WTC11 (cell line): ENCODE results near the gene TFF1. TPM values are rescaled to one million over a fixed set of nuclear protein-coding genes. Genes with fewer than 3 reads are reported as not detected.

Experiments
- ATAC-seq: fragments of 200-7000 bp; cut with Tn5 transposase; 2 replicates; pipeline ENCODE4 v1.10.0; 2021; ENCODE audit warnings: mild to moderate bottlenecking, moderate library complexity
- CTCF ChIA-PET: fragments of 300-600 bp; sonication (Branson Sonifier 250); formaldehyde crosslinking; loops from one replicate; lab custom pipeline; 2021; ENCODE audit warnings: antibody characterized with exemption; lab: Charles Lee
- POLR2A ChIA-PET: fragments of 350-600 bp; sonication (Branson Sonifier 250); formaldehyde crosslinking; loops from one replicate; lab custom pipeline; 2021; ENCODE audit warnings: antibody characterized with exemption; lab: Charles Lee
- DNase-seq: peaks from one replicate; pipeline ENCODE4 v3.0.0; 2021; ENCODE audit warnings: low spot score
- H3K27ac Mint-ChIP-seq: 2 replicates; pipeline ENCODE4 v1.8.0; 2021; ENCODE audit warnings: mixed read lengths
- H3K27me3 Mint-ChIP-seq: 2 replicates; pipeline ENCODE4 v1.8.0; 2021; ENCODE audit warnings: low read depth, mild to moderate bottlenecking, moderate library complexity, mixed read lengths
- H3K36me3 Mint-ChIP-seq: 2 replicates; pipeline ENCODE4 v1.8.0; 2021; ENCODE audit warnings: mixed read lengths
- H3K4me1 Mint-ChIP-seq: 2 replicates; pipeline ENCODE4 v1.8.0; 2022; ENCODE audit warnings: mixed read lengths
- H3K4me3 Mint-ChIP-seq: 2 replicates; pipeline ENCODE4 v1.8.0; 2021; ENCODE audit warnings: mild to moderate bottlenecking, moderate library complexity, mixed read lengths
- H3K9me3 Mint-ChIP-seq: 2 replicates; pipeline ENCODE4 v1.8.0; 2021; ENCODE audit warnings: mixed read lengths
- CBFB ChIP-seq: sonication (generic); formaldehyde crosslinking; IDR thresholded peaks from 2 replicates; pipeline ENCODE4 v1.8.1; 2022; ENCODE audit warnings: mild to moderate bottlenecking, low read depth, missing genetic modification reagents
- FOXJ3 ChIP-seq: sonication (generic); formaldehyde crosslinking; IDR thresholded peaks from 2 replicates; pipeline ENCODE4 v1.9.0; 2021; ENCODE audit warnings: missing genetic modification reagents, mild to moderate bottlenecking, borderline replicate concordance
- HMGA2 ChIP-seq: fragments of 250-450 bp; sonication (Bioruptor Pico); IDR thresholded peaks from 2 replicates; pipeline ENCODE4 v1.4.0; 2021; ENCODE audit warnings: mild to moderate bottlenecking, moderate library complexity
- MYBL2 ChIP-seq: sonication (generic); formaldehyde crosslinking; IDR thresholded peaks from 2 replicates; pipeline ENCODE4 v1.8.1; 2023; ENCODE audit warnings: mild to moderate bottlenecking, moderate library complexity, missing genetic modification reagents
- ZNF121 ChIP-seq: sonication (generic); formaldehyde crosslinking; IDR thresholded peaks from 2 replicates; pipeline ENCODE4 v1.8.0; 2023; ENCODE audit warnings: missing genetic modification reagents
- ZNF416 ChIP-seq: fragments of 250-450 bp; sonication (Bioruptor Pico); IDR thresholded peaks from 2 replicates; pipeline ENCODE4 v1.9.0; 2021; ENCODE audit warnings: mild to moderate bottlenecking, inconsistent platforms
- ZNF423 ChIP-seq: fragments of 250-450 bp; sonication (Bioruptor Pico); IDR thresholded peaks from 2 replicates; pipeline ENCODE4 v2.1.2; 2022; ENCODE audit warnings: mild to moderate bottlenecking, moderate library complexity
- ZNF532 ChIP-seq: fragments of 250-450 bp; sonication (Bioruptor Pico); IDR thresholded peaks from 2 replicates; pipeline ENCODE4 v1.9.0; 2021; ENCODE audit warnings: mild to moderate bottlenecking, borderline replicate concordance
- total RNA-seq: library from RNA; stranded (reverse); gene quantifications from 3 replicates; pipeline ENCODE4 v1.2.3, GENCODE V29; 2021
- TF ChIP-seq, protein P1 (sequence below): sonication (generic); formaldehyde crosslinking; IDR thresholded peaks from 2 replicates; pipeline ENCODE4 v1.8.1; 2023; ENCODE audit warnings: mild to moderate bottlenecking, missing genetic modification reagents, moderate library complexity
- TF ChIP-seq, protein P2 (sequence below): sonication (generic); formaldehyde crosslinking; IDR thresholded peaks from 2 replicates; pipeline ENCODE4 v1.8.1; 2023; ENCODE audit warnings: mild to moderate bottlenecking, missing genetic modification reagents, borderline replicate concordance
- TF ChIP-seq, protein P3 (sequence below): fragments of 250-450 bp; sonication (Bioruptor Pico); conservative IDR thresholded peaks from 2 replicates; pipeline ENCODE4 v1.9.0; 2021; ENCODE audit warnings: mild to moderate bottlenecking
- TF ChIP-seq, protein P4 (sequence below): sonication (generic); formaldehyde crosslinking; IDR thresholded peaks from 2 replicates; pipeline ENCODE4 v1.8.1; 2023; ENCODE audit warnings: mild to moderate bottlenecking, missing genetic modification reagents, moderate library complexity

The TFF1 gene
- total RNA-seq, 1 experiment from 2014 or later: 0.81 TPM

DNA sequence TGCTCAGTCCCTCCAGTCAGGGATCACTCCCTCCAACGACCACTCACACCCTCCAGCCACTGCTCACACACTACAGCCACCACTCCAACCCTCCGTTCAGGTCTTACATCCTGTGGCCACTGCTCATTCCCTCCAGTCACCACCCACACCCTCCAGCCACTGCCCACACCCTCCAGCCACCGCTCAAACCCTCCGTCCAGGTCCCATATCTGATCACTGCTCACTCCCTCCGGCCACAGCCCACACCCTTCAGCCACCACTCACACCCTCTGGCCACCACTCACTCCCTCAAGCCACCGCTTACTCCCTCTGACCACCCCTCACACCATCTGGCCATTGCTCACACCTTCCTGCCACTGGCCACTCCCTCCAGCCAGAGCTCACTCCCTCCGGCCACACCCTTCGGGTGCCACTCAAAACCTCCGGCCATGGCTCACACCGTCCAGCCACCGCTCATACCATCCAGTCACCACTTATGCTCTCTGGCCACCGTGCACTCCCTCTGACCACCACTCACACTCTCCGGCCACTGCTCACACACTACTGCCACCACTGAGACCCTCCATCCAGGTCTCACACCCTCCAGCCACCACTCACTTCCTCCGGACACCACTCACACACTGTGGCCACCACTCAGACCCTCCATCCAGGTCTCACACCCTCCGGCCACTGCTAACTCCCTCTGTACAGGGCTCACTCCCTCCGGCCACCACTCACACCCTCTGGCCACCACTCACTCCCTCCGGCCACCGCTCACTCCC is 4.7 kb upstream of the TFF1 start:
- no peak for DNase-seq
- no peak for TF ChIP-seq HMGA2 (CRISPR knock-in tag)
- no peak for TF ChIP-seq CBFB
- TF ChIP-seq, protein P1, sequence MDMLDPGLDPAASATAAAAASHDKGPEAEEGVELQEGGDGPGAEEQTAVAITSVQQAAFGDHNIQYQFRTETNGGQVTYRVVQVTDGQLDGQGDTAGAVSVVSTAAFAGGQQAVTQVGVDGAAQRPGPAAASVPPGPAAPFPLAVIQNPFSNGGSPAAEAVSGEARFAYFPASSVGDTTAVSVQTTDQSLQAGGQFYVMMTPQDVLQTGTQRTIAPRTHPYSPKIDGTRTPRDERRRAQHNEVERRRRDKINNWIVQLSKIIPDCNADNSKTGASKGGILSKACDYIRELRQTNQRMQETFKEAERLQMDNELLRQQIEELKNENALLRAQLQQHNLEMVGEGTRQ (CRISPR knock-in tag): no peak
- no peak for TF ChIP-seq ZNF423 (CRISPR knock-in tag)
- TF ChIP-seq, protein P2, sequence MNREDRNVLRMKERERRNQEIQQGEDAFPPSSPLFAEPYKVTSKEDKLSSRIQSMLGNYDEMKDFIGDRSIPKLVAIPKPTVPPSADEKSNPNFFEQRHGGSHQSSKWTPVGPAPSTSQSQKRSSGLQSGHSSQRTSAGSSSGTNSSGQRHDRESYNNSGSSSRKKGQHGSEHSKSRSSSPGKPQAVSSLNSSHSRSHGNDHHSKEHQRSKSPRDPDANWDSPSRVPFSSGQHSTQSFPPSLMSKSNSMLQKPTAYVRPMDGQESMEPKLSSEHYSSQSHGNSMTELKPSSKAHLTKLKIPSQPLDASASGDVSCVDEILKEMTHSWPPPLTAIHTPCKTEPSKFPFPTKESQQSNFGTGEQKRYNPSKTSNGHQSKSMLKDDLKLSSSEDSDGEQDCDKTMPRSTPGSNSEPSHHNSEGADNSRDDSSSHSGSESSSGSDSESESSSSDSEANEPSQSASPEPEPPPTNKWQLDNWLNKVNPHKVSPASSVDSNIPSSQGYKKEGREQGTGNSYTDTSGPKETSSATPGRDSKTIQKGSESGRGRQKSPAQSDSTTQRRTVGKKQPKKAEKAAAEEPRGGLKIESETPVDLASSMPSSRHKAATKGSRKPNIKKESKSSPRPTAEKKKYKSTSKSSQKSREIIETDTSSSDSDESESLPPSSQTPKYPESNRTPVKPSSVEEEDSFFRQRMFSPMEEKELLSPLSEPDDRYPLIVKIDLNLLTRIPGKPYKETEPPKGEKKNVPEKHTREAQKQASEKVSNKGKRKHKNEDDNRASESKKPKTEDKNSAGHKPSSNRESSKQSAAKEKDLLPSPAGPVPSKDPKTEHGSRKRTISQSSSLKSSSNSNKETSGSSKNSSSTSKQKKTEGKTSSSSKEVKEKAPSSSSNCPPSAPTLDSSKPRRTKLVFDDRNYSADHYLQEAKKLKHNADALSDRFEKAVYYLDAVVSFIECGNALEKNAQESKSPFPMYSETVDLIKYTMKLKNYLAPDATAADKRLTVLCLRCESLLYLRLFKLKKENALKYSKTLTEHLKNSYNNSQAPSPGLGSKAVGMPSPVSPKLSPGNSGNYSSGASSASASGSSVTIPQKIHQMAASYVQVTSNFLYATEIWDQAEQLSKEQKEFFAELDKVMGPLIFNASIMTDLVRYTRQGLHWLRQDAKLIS: no peak
- no peak for TF ChIP-seq ZNF416 (CRISPR knock-in tag)
- TF ChIP-seq MYBL2 (CRISPR knock-in tag): no peak
- Mint-ChIP-seq H3K27me3 (no peaks in the 10 kb centered on the region), H3K9me3 (no peaks in the 10 kb centered on the region), H3K4me1 (peaks cover 14% of the 10 kb centered on the region), H3K27ac (peak overlapping the region; percentile 73; the same call in 1 of the 2 replicates), H3K4me3 (no peak overlapping the region), H3K36me3 (no peaks in the 10 kb centered on the region)
- ChIA-PET POLR2A (no interaction called here), CTCF (interaction anchor here (1.7 kb wide), 1 partner anchor 10 kb away, joined by 6 read pairs; no protein-coding TSS in a partner anchor)
- no peak for ATAC-seq

GRCh38 chr21:42369821-42370220 is 3.5 kb upstream of the TFF1 start:
- TF ChIP-seq ZNF121 (CRISPR knock-in tag) (no peak), FOXJ3 (CRISPR knock-in tag) (no peak)
- TF ChIP-seq, protein P1 (CRISPR knock-in tag): no peak
- TF ChIP-seq, protein P3, sequence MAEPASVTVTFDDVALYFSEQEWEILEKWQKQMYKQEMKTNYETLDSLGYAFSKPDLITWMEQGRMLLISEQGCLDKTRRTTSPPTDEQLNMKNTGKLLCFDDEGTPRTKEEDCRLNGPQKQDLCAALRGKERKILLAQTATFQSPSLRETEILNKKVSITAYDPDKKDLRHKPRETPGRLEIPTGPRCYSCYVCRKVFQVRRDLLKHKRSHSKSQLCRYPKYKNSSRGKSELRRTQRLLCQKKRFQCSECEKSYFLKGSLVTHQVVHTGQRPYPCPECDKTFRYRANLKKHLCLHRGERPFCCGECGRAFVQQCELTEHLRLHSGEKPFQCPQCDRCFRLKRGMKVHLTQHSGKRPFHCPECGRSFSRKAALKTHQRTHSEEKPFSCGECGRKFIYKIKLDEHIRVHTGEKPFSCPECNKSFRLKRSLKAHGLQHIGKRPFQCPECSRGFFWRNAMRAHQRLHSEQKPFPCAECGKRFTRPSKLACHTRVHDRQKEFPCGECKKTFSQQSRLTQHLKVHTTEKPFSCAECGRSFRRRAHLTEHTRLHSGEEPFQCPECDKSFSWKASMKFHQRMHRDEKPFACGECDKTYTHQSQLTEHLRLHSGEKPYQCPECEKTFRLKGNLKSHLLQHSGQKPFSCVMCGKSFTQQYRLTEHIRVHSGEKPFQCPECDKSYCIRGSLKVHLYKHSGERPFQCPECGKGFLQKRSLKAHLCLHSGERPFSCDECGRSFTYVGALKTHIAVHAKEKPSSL (CRISPR knock-in tag): no peak
- POLR2A ChIA-PET: interaction anchor here (0.5 kb wide), 1 partner anchor 18 kb away, joined by 3 read pairs; no protein-coding TSS in a partner anchor
- no peaks in the 10 kb centered on the region for H3K27me3 Mint-ChIP-seq
- H3K9me3 Mint-ChIP-seq: no peaks in the 10 kb centered on the region
- DNase-seq (peak; percentile 51), ATAC-seq (peak; percentile 73)
- H3K4me1 Mint-ChIP-seq: peaks cover 11% of the 10 kb centered on the region
- no peak overlapping the region for H3K4me3 Mint-ChIP-seq
- CTCF ChIA-PET: interaction anchor here (0.8 to 1.7 kb wide), 4 partner anchors 11 to 60 kb away, joined by 4 to 8 read pairs (median 6); no protein-coding TSS in a partner anchor
- no peaks in the 10 kb centered on the region for H3K36me3 Mint-ChIP-seq
- no peak overlapping the region for H3K27ac Mint-ChIP-seq

- Mint-ChIP-seq H3K36me3 (no peaks in the 10 kb centered on the region), H3K27ac (no peak overlapping the region; the same call in 1 of the 2 replicates), H3K4me3 (no peak overlapping the region), H3K4me1 (peaks cover 8% of the 10 kb centered on the region; the same call in 1 of the 2 replicates), H3K27me3 (no peaks in the 10 kb centered on the region), H3K9me3 (no peaks in the 10 kb centered on the region)
- CTCF ChIA-PET: interaction anchor here (1.0 to 2.8 kb wide), 2 partner anchors 14 to 58 kb away, joined by 3 to 19 read pairs; no protein-coding TSS in a partner anchor
- ATAC-seq: no peak
- POLR2A ChIA-PET: no interaction called here
- no peak for DNase-seq
- TF ChIP-seq FOXJ3 (CRISPR knock-in tag): no peak
- TF ChIP-seq, protein P4, sequence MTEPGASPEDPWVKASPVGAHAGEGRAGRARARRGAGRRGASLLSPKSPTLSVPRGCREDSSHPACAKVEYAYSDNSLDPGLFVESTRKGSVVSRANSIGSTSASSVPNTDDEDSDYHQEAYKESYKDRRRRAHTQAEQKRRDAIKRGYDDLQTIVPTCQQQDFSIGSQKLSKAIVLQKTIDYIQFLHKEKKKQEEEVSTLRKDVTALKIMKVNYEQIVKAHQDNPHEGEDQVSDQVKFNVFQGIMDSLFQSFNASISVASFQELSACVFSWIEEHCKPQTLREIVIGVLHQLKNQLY (CRISPR knock-in tag): no peak
- TF ChIP-seq ZNF532 (CRISPR knock-in tag): no peak
These were observed 1.2 kb upstream of the TFF1 start for GRCh38 chr21:42367367-42368165.
